Loucy (cell line): ENCODE data around the gene TOR1AIP1.

ENCODE experiments used
- H2AFZ ChIP-seq: fragments of 200-600 bp; sonication (generic); 2 replicates; pipeline ENCODE4 v1.6.0; 2016; ENCODE audit warnings: antibody characterized with exemption, mild to moderate bottlenecking, low read length, moderate library complexity
- H3F3A ChIP-seq: fragments of 200-600 bp; 2 replicates; pipeline ENCODE4 v1.6.0; 2016; ENCODE audit warnings: antibody characterized with exemption, low read depth, mild to moderate bottlenecking
- H3K27me3 ChIP-seq: fragments of 200-600 bp; sonication (generic); 2 replicates; pipeline ENCODE4 v1.6.1; 2014; ENCODE audit warnings: low read length, mild to moderate bottlenecking; ENCODE audit not compliant: insufficient read depth, poor library complexity, severe bottlenecking
- H3K36me3 ChIP-seq: fragments of 200-600 bp; sonication (generic); 2 replicates; pipeline ENCODE4 v1.6.1; 2016; ENCODE audit warnings: low read length; ENCODE audit not compliant: insufficient read depth
- H3K4me1 ChIP-seq: fragments of 200-600 bp; sonication (generic); 2 replicates; pipeline ENCODE4 v1.5.1; 2014; ENCODE audit warnings: low read length, mild to moderate bottlenecking; ENCODE audit not compliant: insufficient read depth, poor library complexity, severe bottlenecking
- H3K4me2 ChIP-seq: fragments of 200-600 bp; sonication (generic); 2 replicates; pipeline ENCODE4 v1.6.0; 2014; ENCODE audit warnings: antibody characterized with exemption, low read length, low read depth, mild to moderate bottlenecking; ENCODE audit not compliant: poor library complexity, severe bottlenecking
- H3K4me3 ChIP-seq: fragments of 200-600 bp; sonication (generic); 2 replicates; pipeline ENCODE4 v1.5.1; 2014; ENCODE audit warnings: low read length, mild to moderate bottlenecking, mixed read lengths; ENCODE audit not compliant: poor library complexity, severe bottlenecking
- H3K79me2 ChIP-seq: fragments of 200-600 bp; sonication (generic); 2 replicates; pipeline ENCODE4 v1.6.1; 2014; ENCODE audit warnings: low read length; ENCODE audit not compliant: insufficient read depth
- H3K9ac ChIP-seq: fragments of 200-600 bp; sonication (generic); 2 replicates; pipeline ENCODE4 v1.6.0; 2014; ENCODE audit warnings: mild to moderate bottlenecking, low read depth, low read length, moderate library complexity; ENCODE audit not compliant: poor library complexity, severe bottlenecking
- H3K9me2 ChIP-seq: fragments of 200-600 bp; sonication (generic); replicated peaks from 2 replicates; pipeline ENCODE4 v1.6.1; 2016; ENCODE audit warnings: low read depth, low read length, mixed read lengths
- H3K9me3 ChIP-seq: fragments of 200-600 bp; sonication (generic); 2 replicates; pipeline ENCODE4 v1.6.1; 2014; ENCODE audit warnings: mild to moderate bottlenecking, antibody characterized with exemption, low read length, low read depth; ENCODE audit not compliant: insufficient read depth
- H4K20me1 ChIP-seq: fragments of 200-600 bp; sonication (generic); 2 replicates; pipeline ENCODE4 v1.6.0; 2014; ENCODE audit warnings: antibody characterized with exemption, low read length, mild to moderate bottlenecking; ENCODE audit not compliant: insufficient read depth, poor library complexity, severe bottlenecking
- EZH2phosphoT487 ChIP-seq: fragments of 200-600 bp; IDR thresholded peaks from 2 replicates; pipeline ENCODE4 v1.6.1; 2018; ENCODE audit warnings: antibody characterized with exemption, mild to moderate bottlenecking, moderate library complexity, borderline replicate concordance
- TF ChIP-seq, protein P1 (sequence below): fragments of 200-600 bp; sonication (generic); conservative IDR thresholded peaks from 2 replicates; pipeline ENCODE4 v1.5.1; 2014; ENCODE audit warnings: mild to moderate bottlenecking, antibody characterized with exemption, low read length

The TOR1AIP1 gene

GRCh38 chr1:179921472-179921871 lies 39.4 kb downstream of the TOR1AIP1 start:
- Histone ChIP-seq H2AFZ (no peak overlapping the region), H3K79me2 (no peaks in the 10 kb centered on the region), H3F3A (no peaks in the 10 kb centered on the region), H3K4me3 (no peak overlapping the region), H3K4me2 (no peak overlapping the region), H3K9ac (no peak overlapping the region), H3K9me2 (no peaks in the 10 kb centered on the region), H3K9me3 (no peaks in the 10 kb centered on the region), H3K4me1 (no peaks in the 10 kb centered on the region), H4K20me1 (no peaks in the 10 kb centered on the region), H3K36me3 (peaks cover 46% of the 10 kb centered on the region), H3K27me3 (no peaks in the 10 kb centered on the region)
- TF ChIP-seq, protein P1, sequence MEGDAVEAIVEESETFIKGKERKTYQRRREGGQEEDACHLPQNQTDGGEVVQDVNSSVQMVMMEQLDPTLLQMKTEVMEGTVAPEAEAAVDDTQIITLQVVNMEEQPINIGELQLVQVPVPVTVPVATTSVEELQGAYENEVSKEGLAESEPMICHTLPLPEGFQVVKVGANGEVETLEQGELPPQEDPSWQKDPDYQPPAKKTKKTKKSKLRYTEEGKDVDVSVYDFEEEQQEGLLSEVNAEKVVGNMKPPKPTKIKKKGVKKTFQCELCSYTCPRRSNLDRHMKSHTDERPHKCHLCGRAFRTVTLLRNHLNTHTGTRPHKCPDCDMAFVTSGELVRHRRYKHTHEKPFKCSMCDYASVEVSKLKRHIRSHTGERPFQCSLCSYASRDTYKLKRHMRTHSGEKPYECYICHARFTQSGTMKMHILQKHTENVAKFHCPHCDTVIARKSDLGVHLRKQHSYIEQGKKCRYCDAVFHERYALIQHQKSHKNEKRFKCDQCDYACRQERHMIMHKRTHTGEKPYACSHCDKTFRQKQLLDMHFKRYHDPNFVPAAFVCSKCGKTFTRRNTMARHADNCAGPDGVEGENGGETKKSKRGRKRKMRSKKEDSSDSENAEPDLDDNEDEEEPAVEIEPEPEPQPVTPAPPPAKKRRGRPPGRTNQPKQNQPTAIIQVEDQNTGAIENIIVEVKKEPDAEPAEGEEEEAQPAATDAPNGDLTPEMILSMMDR = no peak
- no peak for TF ChIP-seq EZH2phosphoT487

- Histone ChIP-seq H3K9me2 (no peaks in the 10 kb centered on the region), H3K9ac (no peak overlapping the region), H3K4me3 (no peak overlapping the region), H3K9me3 (no peaks in the 10 kb centered on the region), H3K36me3 (peaks cover 43% of the 10 kb centered on the region), H3K79me2 (no peaks in the 10 kb centered on the region), H3K4me1 (no peaks in the 10 kb centered on the region), H2AFZ (no peak overlapping the region), H3K4me2 (no peak overlapping the region), H4K20me1 (no peaks in the 10 kb centered on the region), H3K27me3 (no peaks in the 10 kb centered on the region), H3F3A (no peaks in the 10 kb centered on the region)
- TF ChIP-seq EZH2phosphoT487 = no peak
- TF ChIP-seq, protein P1 = no peak
Observed at GRCh38 chr1:179921981-179922872, 40.1 kb downstream of the TOR1AIP1 start.

DNA sequence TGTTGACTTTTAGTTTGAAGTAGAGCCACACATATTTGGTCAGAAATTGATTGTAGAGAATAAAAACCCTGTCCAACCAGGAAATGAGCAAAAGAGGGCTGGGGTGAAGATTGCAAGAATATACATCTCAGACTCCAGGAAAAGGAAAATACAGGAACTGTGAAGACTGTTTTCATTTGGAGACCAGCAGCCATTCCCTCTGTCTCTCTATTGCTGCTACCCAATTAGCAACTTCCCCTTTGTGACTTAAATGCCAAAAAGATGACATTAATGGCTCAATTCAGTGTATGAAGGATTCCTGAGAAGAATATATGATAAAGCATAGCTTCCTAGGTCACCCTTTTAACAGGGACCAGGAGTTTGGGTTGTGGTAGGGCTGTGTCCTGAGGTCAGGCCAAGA lies 40.9 kb downstream of the TOR1AIP1 start:
- H3K36me3 ChIP-seq = peaks cover 35% of the 10 kb centered on the region
- no peaks in the 10 kb centered on the region for H3K9me3 ChIP-seq
- no peaks in the 10 kb centered on the region for H3K4me1 ChIP-seq
- H2AFZ ChIP-seq = no peak overlapping the region
- H3F3A ChIP-seq = no peaks in the 10 kb centered on the region
- H3K4me2 ChIP-seq = no peak overlapping the region
- H3K4me3 ChIP-seq = no peak overlapping the region
- H3K79me2 ChIP-seq = no peaks in the 10 kb centered on the region
- no peaks in the 10 kb centered on the region for H3K27me3 ChIP-seq
- no peaks in the 10 kb centered on the region for H4K20me1 ChIP-seq
- H3K9ac ChIP-seq = no peak overlapping the region
- no peaks in the 10 kb centered on the region for H3K9me2 ChIP-seq
- TF ChIP-seq, protein P1 = no peak
- TF ChIP-seq EZH2phosphoT487 = no peak
